GM12878 (cell line): ENCODE measurements around the gene GPBAR1. TPM values are rescaled to one million over a fixed set of nuclear protein-coding genes. Genes with fewer than 3 reads are reported as not detected.

Experiments
- ATAC-seq: fragments of 200-7000 bp; cut with Tn5 transposase; 3 replicates; pipeline ENCODE4 v1.9.1; 2020; ENCODE audit warnings: mild to moderate bottlenecking, moderate library complexity
- BruUV-seq: library from RNA; stranded (reverse); fragments of 400-500 nt; replicated peaks from 2 replicates; lab custom pipeline; 2021; lab: Mats Ljungman, UMichigan
- CTCF ChIA-PET: fragments of 300-600 bp; sonication (Branson Sonifier 250); formaldehyde crosslinking; extraction: SDS; loops from one replicate; lab custom pipeline; 2021; ENCODE audit warnings: inconsistent platforms; lab: Yijun Ruan, JAX
- POLR2A ChIA-PET: fragments of 350-600 bp; formaldehyde crosslinking; extraction: SDS; loops from one replicate; lab custom pipeline; 2021; ENCODE audit warnings: inconsistent platforms; lab: Charles Lee
- RAD21 ChIA-PET: fragments of 300-600 bp; sonication (Branson Sonifier 250); formaldehyde crosslinking; loops from one replicate; lab custom pipeline; 2023; ENCODE audit warnings: antibody characterized with exemption; ENCODE audit not compliant: unreplicated experiment; lab: Charles Lee
- SMC1A ChIA-PET: fragments of 300-600 bp; sonication (Branson Sonifier 250); formaldehyde crosslinking; loops from one replicate; lab custom pipeline; 2023; ENCODE audit not compliant: unreplicated experiment, uncharacterized antibody; lab: Charles Lee
- DNase-seq: peaks from one replicate; pipeline ENCODE4 v3.0.0-alpha.2; 2011; ENCODE audit warnings: low read depth, low spot score
- FAIRE-seq: peaks from 3 replicates; lab custom pipeline; 2011; peaks lifted over from hg19 to GRCh38; lab: Jason Lieb, UNC
- H2AFZ ChIP-seq: 2 replicates; pipeline ENCODE4 v1.6.0; 2011; ENCODE audit warnings: low read depth, low read length, control low read depth; ENCODE audit not compliant: control insufficient read depth
- H3K27ac ChIP-seq: 2 replicates; pipeline ENCODE4 v1.5.1; 2011; ENCODE audit warnings: control low read depth; ENCODE audit not compliant: control insufficient read depth, insufficient read depth
- H3K27me3 ChIP-seq, 2 experiments: replicated peaks in 1 of 2; 2 replicates each; pipeline versions ENCODE4 v1.6.0 to v1.6.1; 2011; ENCODE audit warnings: low read length in 1 of 2; ENCODE audit not compliant: control insufficient read depth in 2 of 2, insufficient read depth in 2 of 2
- H3K36me3 ChIP-seq, 2 experiments: 2 replicates each; pipeline ENCODE4 v1.5.1; 2011; ENCODE audit warnings: low read length in 1 of 2; ENCODE audit not compliant: control insufficient read depth in 2 of 2, insufficient read depth in 2 of 2
- H3K4me1 ChIP-seq: 2 replicates; pipeline ENCODE4 v1.6.1; 2011; ENCODE audit warnings: mild to moderate bottlenecking, low read length, moderate library complexity, mixed read lengths; ENCODE audit not compliant: control insufficient read depth, insufficient read depth
- H3K4me2 ChIP-seq: 2 replicates; pipeline ENCODE4 v1.6.0; 2011; ENCODE audit warnings: control low read depth; ENCODE audit not compliant: control insufficient read depth, insufficient read depth
- H3K4me3 ChIP-seq: fragments of 200-600 bp; sonication (generic); 2 replicates; pipeline ENCODE4 v1.5.1; 2016
- H3K79me2 ChIP-seq: 2 replicates; pipeline ENCODE4 v1.6.0; 2011; ENCODE audit warnings: low read length; ENCODE audit not compliant: control insufficient read depth, insufficient read depth
- H3K9ac ChIP-seq: 2 replicates; pipeline ENCODE4 v1.8.0; 2011; ENCODE audit warnings: low read length, control low read depth, mixed read lengths; ENCODE audit not compliant: control insufficient read depth, insufficient read depth
- H3K9me3 ChIP-seq: replicated peaks from 3 replicates; pipeline ENCODE4 v1.5.1; 2011; ENCODE audit warnings: mild to moderate bottlenecking, low read length; ENCODE audit not compliant: control insufficient read depth, insufficient read depth
- H4K20me1 ChIP-seq: 2 replicates; pipeline ENCODE4 v1.6.0; 2011; ENCODE audit not compliant: control insufficient read depth, insufficient read depth
- CEBPB ChIP-seq, 2 experiments: fragments of 150-350 bp in 1 of 2; IDR thresholded peaks; 2 replicates each; pipeline ENCODE4 v1.6.1; 2012 to 2014; ENCODE audit warnings: low read depth in 2 of 2, low read length in 2 of 2, borderline replicate concordance in 1 of 2, inconsistent platforms in 1 of 2
- CHD1 ChIP-seq: IDR thresholded peaks from 2 replicates; pipeline ENCODE4 v1.6.1; 2012; ENCODE audit warnings: low read depth, low read length, improper control_type of control experiment
- DPF2 ChIP-seq: fragments of 450-650 bp; IDR thresholded peaks from 2 replicates; pipeline ENCODE4 v1.6.1; 2017; ENCODE audit warnings: mild to moderate bottlenecking
- HDAC6 ChIP-seq: fragments of 200-600 bp; sonication (generic); IDR thresholded peaks from one replicate; pipeline ENCODE4 v1.8.0; 2017; ENCODE audit warnings: antibody characterized with exemption; ENCODE audit not compliant: unreplicated experiment
- NFIC ChIP-seq: IDR thresholded peaks from 2 replicates; pipeline ENCODE4 v1.6.1; 2012; ENCODE audit warnings: low read depth, mild to moderate bottlenecking, inconsistent platforms, low read length, moderate library complexity
- NR2C1 ChIP-seq: fragments of 450-650 bp; IDR thresholded peaks from 2 replicates; pipeline ENCODE4 v1.6.1; 2017; ENCODE audit warnings: antibody characterized with exemption, mild to moderate bottlenecking, moderate library complexity
- NRF1 ChIP-seq: conservative IDR thresholded peaks from 2 replicates; pipeline ENCODE4 v1.6.1; 2011; ENCODE audit warnings: mild to moderate bottlenecking, low read depth, low read length, improper control_type of control experiment
- TCF12 ChIP-seq: IDR thresholded peaks from 2 replicates; pipeline ENCODE4 v1.6.1; 2011; ENCODE audit warnings: low read depth, mild to moderate bottlenecking, low read length
- YY1 ChIP-seq: IDR thresholded peaks from 2 replicates; pipeline ENCODE4 v1.6.1; 2011; ENCODE audit warnings: low read depth, mild to moderate bottlenecking, low read length
- ZBED1 ChIP-seq: IDR thresholded peaks from 2 replicates; pipeline ENCODE4 v1.6.1; 2016; ENCODE audit warnings: borderline replicate concordance
- ZSCAN29 ChIP-seq: fragments of 450-650 bp; IDR thresholded peaks from 2 replicates; pipeline ENCODE4 v1.6.1; 2017; ENCODE audit warnings: mild to moderate bottlenecking, moderate library complexity
- WGBS: methylation state at CpG from one replicate; pipeline ENCODE4 v1.1.6; 2016; ENCODE audit warnings: low lambda C conversion rate; ENCODE audit not compliant: insufficient replicate concordance, insufficient coverage; ENCODE audit errors: missing lambda C conversion rate; 5-methylcytosine and 5-hydroxymethylcytosine counted together
- in situ Hi-C: fragments of 300-500 bp; cut with MboI; formaldehyde crosslinking; loops from 9 replicates; pipeline ENCODE4 v1.14.3; 2018; ENCODE audit warnings: mixed read lengths
- intact Hi-C: fragments of 100-400 bp; cut with micrococcal nuclease; formaldehyde crosslinking; loops from one replicate; pipeline ENCODE4 v1.14.2; 2022; ENCODE audit not compliant: unreplicated experiment
- polyA plus RNA-seq, 11 experiments: library from polyadenylated mRNA; depleted of rRNA in 4 of 11; unstranded in 6 of 11; stranded (reverse) in 5 of 11; fragments of >200 nt; fragmentation: Nextera tagmentation in 4 of 11; fragmentation: Illumina TruSeq in 1 of 11; extraction: Ambion mirVana in 4 of 11; extraction: Trizol in 1 of 11; gene quantifications; 1 replicate in 1 of 11; 2 replicates in 10 of 11; pipeline versions ENCODE4 v1.2.1 to v1.2.3, GENCODE V29; 2011 to 2016; ENCODE audit warnings: inconsistent platforms in 2 of 11, missing spikeins in 2 of 11, low read depth in 1 of 11
- total RNA-seq, 4 experiments: library from RNA; depleted of rRNA in 3 of 4; stranded (reverse); fragments of >200 nt in 3 of 4; fragmentation: Illumina TruSeq in 1 of 4; extraction: Trizol in 1 of 4; gene quantifications; 2 replicates each; pipeline versions ENCODE4 v1.2.1 to v1.2.3, GENCODE V29; 2013 to 2021
- TF ChIP-seq, protein P1 (sequence below): fragments of 450-650 bp; IDR thresholded peaks from 2 replicates; pipeline ENCODE4 v1.6.1; 2016; ENCODE audit warnings: mild to moderate bottlenecking
- TF ChIP-seq, protein P2 (sequence below): fragments of 150-350 bp; IDR thresholded peaks from 2 replicates; pipeline ENCODE4 v1.6.1; 2014; ENCODE audit warnings: mild to moderate bottlenecking, low read depth, low read length
- TF ChIP-seq, protein P3 (sequence below): fragments of 450-650 bp; IDR thresholded peaks from 2 replicates; pipeline ENCODE4 v1.6.1; 2017; ENCODE audit warnings: mild to moderate bottlenecking, moderate library complexity

GPBAR1 gene
- total and polyA plus RNA-seq, 10 of the 15 experiments (the other 5 are each of a cell fraction or from before 2014, with no cell fraction given), result 0.03 to 0.36 (median 0.11) TPM; not detected in 3

DNA sequence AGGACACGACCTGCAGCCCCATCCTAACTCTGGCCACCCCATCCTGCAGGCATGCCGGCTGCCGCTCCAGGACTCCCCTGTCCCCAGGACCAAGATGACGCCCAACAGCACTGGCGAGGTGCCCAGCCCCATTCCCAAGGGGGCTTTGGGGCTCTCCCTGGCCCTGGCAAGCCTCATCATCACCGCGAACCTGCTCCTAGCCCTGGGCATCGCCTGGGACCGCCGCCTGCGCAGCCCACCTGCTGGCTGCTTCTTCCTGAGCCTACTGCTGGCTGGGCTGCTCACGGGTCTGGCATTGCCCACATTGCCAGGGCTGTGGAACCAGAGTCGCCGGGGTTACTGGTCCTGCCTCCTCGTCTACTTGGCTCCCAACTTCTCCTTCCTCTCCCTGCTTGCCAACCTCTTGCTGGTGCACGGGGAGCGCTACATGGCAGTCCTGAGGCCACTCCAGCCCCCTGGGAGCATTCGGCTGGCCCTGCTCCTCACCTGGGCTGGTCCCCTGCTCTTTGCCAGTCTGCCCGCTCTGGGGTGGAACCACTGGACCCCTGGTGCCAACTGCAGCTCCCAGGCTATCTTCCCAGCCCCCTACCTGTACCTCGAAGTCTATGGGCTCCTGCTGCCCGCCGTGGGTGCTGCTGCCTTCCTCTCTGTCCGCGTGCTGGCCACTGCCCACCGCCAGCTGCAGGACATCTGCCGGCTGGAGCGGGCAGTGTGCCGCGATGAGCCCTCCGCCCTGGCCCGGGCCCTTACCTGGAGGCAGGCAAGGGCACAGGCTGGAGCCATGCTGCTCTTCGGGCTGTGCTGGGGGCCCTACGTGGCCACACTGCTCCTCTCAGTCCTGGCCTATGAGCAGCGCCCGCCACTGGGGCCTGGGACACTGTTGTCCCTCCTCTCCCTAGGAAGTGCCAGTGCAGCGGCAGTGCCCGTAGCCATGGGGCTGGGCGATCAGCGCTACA, 2.1 kb downstream of the GPBAR1 start (continued):
- TF ChIP-seq, protein P1, sequence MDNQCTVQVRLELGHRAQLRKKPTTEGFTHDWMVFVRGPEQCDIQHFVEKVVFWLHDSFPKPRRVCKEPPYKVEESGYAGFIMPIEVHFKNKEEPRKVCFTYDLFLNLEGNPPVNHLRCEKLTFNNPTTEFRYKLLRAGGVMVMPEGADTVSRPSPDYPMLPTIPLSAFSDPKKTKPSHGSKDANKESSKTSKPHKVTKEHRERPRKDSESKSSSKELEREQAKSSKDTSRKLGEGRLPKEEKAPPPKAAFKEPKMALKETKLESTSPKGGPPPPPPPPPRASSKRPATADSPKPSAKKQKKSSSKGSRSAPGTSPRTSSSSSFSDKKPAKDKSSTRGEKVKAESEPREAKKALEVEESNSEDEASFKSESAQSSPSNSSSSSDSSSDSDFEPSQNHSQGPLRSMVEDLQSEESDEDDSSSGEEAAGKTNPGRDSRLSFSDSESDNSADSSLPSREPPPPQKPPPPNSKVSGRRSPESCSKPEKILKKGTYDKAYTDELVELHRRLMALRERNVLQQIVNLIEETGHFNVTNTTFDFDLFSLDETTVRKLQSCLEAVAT, result no peak
- TF ChIP-seq NFIC, result no peak
- TF ChIP-seq, protein P2, sequence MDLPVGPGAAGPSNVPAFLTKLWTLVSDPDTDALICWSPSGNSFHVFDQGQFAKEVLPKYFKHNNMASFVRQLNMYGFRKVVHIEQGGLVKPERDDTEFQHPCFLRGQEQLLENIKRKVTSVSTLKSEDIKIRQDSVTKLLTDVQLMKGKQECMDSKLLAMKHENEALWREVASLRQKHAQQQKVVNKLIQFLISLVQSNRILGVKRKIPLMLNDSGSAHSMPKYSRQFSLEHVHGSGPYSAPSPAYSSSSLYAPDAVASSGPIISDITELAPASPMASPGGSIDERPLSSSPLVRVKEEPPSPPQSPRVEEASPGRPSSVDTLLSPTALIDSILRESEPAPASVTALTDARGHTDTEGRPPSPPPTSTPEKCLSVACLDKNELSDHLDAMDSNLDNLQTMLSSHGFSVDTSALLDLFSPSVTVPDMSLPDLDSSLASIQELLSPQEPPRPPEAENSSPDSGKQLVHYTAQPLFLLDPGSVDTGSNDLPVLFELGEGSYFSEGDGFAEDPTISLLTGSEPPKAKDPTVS, result no peak
- TF ChIP-seq, all 136 proteins: peak for 0

DNA sequence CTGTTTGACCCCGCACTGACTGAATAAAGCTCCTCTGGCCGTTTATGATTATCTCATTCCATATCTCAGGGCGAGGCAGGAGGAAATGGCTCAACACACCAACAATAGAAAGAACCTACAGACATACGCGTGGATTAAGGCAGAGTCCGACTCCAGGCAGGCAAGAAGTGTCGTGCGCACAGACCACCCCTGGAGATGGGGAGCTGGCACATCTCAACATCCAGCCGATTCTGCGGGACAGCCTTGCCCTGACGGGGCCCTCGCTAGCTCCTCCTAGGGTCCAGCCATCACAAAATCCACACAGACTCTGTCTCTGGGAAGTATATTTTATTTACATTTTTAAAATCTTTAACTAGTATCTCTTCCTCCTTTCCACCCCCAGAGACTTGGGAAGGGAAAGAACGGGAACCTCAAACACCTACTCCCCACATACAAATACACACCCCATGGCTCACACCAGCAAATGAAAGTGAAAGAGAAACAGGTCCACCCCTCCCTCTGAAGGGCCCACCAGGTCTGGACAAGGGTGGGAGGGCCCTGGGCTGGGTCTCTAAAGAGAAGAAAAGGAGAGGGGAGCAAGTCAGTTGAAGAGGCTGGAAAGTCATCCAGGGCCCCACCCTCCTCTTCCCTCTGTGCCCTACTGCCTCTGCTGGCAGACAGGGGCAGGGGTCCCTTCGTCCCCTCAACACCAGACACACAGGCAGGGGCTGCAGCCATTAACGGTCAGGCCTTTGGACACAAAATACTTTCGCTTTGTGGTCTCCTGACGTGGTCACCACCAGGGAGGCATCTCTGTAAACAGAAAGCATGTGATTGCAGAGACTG, 3.2 kb downstream of the GPBAR1 start:
- Histone ChIP-seq H3K79me2 (peaks cover under 1% of the 10 kb centered on the region), H4K20me1 (no peaks in the 10 kb centered on the region), H3K9ac (no peak overlapping the region), H3K27ac (no peak overlapping the region), H3K4me3 (no peak overlapping the region), H3K4me1 (peaks cover 16% of the 10 kb centered on the region), H3K9me3 (no peaks in the 10 kb centered on the region), H3K27me3 (no peaks in the 10 kb centered on the region), H3K36me3 (peaks cover 10 to 18% of the 10 kb centered on the region in 2 experiments; a peak in 3 of 4 replicates), H3K4me2 (no peak overlapping the region), H2AFZ (no peak overlapping the region)
- POLR2A ChIA-PET, result no interaction called here
- SMC1A ChIA-PET, result interaction anchor here (0.5 kb wide), 1 partner anchor 48 kb away, joined by 3 read pairs; no protein-coding TSS in a partner anchor
- intact Hi-C loops, result no loop called here
- CTCF ChIA-PET, result interaction anchor here (1.2 kb wide), 1 partner anchor 11 kb away, joined by 3 read pairs; no protein-coding TSS in a partner anchor
- ATAC-seq (peak; percentile 49), DNase-seq (no peak), FAIRE-seq (no peak)
- 85% methylated on average over 17 of the region's 17 CpGs for WGBS
- in situ Hi-C loops, result no loop called here
- no TSS peak for BruUV-seq
- RAD21 ChIA-PET, result no interaction called here
- TF ChIP-seq HDAC6 (no peak), TCF12 (no peak), NR2C1 (no peak), ZSCAN29 (no peak), YY1 (no peak), CHD1 (no peak), NRF1 (no peak), ZBED1 (no peak), CEBPB (IDR thresholded peaks at IDR 0.05; ENCODE audit: borderline replicate concordance in 1 of 2, low read depth in 2 of 2, low read length in 2 of 2) (no peak), DPF2 (no peak)
- TF ChIP-seq, protein P3, sequence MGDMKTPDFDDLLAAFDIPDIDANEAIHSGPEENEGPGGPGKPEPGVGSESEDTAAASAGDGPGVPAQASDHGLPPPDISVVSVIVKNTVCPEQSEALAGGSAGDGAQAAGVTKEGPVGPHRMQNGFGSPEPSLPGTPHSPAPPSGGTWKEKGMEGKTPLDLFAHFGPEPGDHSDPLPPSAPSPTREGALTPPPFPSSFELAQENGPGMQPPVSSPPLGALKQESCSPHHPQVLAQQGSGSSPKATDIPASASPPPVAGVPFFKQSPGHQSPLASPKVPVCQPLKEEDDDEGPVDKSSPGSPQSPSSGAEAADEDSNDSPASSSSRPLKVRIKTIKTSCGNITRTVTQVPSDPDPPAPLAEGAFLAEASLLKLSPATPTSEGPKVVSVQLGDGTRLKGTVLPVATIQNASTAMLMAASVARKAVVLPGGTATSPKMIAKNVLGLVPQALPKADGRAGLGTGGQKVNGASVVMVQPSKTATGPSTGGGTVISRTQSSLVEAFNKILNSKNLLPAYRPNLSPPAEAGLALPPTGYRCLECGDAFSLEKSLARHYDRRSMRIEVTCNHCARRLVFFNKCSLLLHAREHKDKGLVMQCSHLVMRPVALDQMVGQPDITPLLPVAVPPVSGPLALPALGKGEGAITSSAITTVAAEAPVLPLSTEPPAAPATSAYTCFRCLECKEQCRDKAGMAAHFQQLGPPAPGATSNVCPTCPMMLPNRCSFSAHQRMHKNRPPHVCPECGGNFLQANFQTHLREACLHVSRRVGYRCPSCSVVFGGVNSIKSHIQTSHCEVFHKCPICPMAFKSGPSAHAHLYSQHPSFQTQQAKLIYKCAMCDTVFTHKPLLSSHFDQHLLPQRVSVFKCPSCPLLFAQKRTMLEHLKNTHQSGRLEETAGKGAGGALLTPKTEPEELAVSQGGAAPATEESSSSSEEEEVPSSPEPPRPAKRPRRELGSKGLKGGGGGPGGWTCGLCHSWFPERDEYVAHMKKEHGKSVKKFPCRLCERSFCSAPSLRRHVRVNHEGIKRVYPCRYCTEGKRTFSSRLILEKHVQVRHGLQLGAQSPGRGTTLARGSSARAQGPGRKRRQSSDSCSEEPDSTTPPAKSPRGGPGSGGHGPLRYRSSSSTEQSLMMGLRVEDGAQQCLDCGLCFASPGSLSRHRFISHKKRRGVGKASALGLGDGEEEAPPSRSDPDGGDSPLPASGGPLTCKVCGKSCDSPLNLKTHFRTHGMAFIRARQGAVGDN, result no peak
